ENCODE data around the gene SPON2. TPM values are rescaled to one million over a fixed set of nuclear protein-coding genes. Genes with fewer than 3 reads are reported as not detected.

SPON2 gene
- polyA plus RNA-seq, 4 donors, result 12.7 to 61.0 (median 44.3) TPM

DNA sequence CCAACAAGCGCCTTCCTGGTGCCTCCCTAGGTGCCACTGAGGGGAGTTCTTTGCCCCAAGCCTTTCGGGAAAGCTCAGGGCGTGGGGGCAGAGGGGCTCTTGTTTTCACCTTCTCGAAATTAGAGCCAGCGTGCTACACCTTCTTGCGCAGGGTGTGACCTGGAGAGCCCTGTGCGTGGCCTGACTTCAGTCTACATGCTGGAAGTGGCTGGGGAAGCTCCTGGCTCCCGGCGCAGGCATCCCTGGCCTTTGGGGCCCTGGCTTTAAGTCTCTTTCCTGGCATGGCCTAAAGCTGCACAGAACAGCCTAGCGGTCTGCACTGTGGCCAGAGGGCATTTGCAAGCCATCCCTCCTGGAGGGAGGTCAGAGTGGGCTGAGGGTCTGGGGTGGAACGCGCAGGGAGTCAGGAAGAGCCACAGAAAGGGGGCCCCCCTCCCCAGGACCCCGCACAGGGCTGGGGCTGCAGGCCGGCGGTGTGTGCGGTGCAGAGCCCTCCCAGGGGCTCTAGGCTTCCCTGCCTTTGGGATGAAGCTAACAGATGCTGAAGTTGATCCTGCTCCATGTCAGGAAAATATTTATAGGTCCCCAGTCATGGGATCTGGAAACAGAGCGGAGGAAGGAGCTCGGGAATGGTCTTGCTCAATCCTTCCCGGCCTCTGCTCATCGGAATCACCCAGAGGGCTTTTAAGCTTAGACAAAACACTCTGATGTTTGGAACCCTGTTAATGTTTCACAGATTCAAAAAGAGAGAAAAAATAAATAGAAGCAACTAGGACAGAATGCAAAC, 781 bp upstream of the SPON2 start:
- Histone ChIP-seq H3K36me3 (ENCODE audit: control insufficient read depth in 3 of 3, insufficient read depth in 2 of 3, low read depth in 1 of 3, low read length in 3 of 3) (peaks cover 0 to 20% (median 0%) of the 10 kb centered on the region in 3 donors), H3K27me3 (ENCODE audit: control insufficient read depth in 3 of 3, insufficient read depth in 3 of 3, low read length in 3 of 3) (peaks cover 0 to 64% (median 5%) of the 10 kb centered on the region in 3 donors), H3K27ac (ENCODE audit: low read depth in 1 of 3, low read length in 2 of 3) (peak overlapping the region in 2 of 3 donors; percentile 55 to 69), H3K4me1 (ENCODE audit: control insufficient read depth in 3 of 3, insufficient read depth in 2 of 3, low read depth in 1 of 3, low read length in 2 of 3) (peaks cover 4 to 18% (median 6%) of the 10 kb centered on the region in 3 donors), H3K4me3 (ENCODE audit: low read depth in 1 of 3, low read length in 3 of 3) (no peak overlapping the region), H3K9me3 (ENCODE audit: control insufficient read depth in 2 of 2, insufficient read depth in 1 of 2, low read depth in 1 of 2, low read length in 1 of 2) (no peaks in the 10 kb centered on the region)
- FAIRE-seq (no peak), DNase-seq (peak in 1 of 2 donors; percentile 38)
- WGBS, 3 donors, result 48 to 57% (median 50%) methylated on average over 19 to 20 of the region's 20 CpGs

DNA sequence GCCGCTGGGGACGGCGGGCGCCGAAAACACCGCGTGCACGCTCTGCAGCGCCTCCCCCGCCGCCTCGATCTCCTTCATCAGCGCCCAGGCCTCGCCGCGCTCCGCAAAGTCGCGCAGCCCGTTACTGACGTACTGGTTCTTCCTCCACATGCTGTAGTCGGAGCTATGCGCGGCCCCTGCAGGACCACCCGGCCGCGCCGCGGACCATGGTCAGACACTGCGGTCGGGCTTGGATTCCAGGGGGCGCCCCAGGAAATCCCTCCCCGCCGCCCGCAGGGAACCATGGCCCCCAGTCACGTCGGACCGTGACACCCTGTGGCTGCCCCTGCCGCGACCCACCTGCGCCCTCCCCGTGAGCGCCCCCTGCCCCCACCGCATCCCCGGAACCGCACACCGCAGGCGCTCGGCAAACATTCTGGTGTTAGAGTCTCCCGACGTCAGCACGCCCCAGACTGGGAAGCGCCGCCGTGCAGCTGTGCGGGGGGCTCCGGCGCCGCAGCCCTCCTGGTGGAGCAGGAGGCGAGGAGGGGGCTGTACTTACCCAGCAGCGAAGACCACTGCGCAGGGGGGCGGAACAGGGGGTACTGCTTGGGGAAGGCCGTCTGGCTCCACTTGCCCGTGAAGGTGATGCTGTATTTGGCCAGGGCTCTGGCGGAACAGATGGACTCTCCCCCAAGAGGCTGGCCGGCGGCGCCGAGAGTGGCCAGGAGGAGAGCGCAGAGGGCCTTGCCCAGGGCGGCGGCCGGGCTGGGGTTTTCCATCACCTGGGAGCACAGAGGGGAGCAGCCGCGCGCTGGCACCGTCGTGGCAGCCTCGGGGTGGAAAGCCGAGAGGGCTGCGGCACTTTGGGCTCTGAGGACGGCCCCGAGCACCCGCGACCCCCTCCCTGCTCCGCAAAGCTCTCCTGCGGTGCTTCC, 814 bp downstream of the SPON2 start:
- 2 to 5% (median 4%) methylated on average over 70 to 88 of the region's 88 CpGs for WGBS, 3 donors
- Histone ChIP-seq H3K27ac (ENCODE audit: low read depth in 1 of 3, low read length in 2 of 3) (peak overlapping the region in 2 of 3 donors; percentile 56 to 63), H3K4me3 (ENCODE audit: low read depth in 1 of 3, low read length in 3 of 3) (peak overlapping the region in 2 of 3 donors; percentile 48 to 52), H3K36me3 (ENCODE audit: control insufficient read depth in 3 of 3, insufficient read depth in 2 of 3, low read depth in 1 of 3, low read length in 3 of 3) (peaks cover 0 to 23% (median 0%) of the 10 kb centered on the region in 3 donors), H3K9me3 (ENCODE audit: control insufficient read depth in 2 of 2, insufficient read depth in 1 of 2, low read depth in 1 of 2, low read length in 1 of 2) (no peaks in the 10 kb centered on the region), H3K27me3 (ENCODE audit: control insufficient read depth in 3 of 3, insufficient read depth in 3 of 3, low read length in 3 of 3) (peaks cover 0 to 73% (median 5%) of the 10 kb centered on the region in 3 donors), H3K4me1 (ENCODE audit: control insufficient read depth in 3 of 3, insufficient read depth in 2 of 3, low read depth in 1 of 3, low read length in 2 of 3) (peaks cover 0 to 25% (median 0%) of the 10 kb centered on the region in 3 donors)
- peak in 1 of 2 donors; percentile 42 for DNase-seq
- no peak for FAIRE-seq

GRCh38 chr4:1170976-1171310, 1.4 kb downstream of the SPON2 start:
- WGBS, 3 donors, result 10 to 28% (median 18%) methylated on average over 23 to 42 of the region's 42 CpGs
- H3K4me3 ChIP-seq (ENCODE audit: low read depth in 1 of 3, low read length in 3 of 3), result peak overlapping the region in 2 of 3 donors; percentile 48 to 52

GRCh38 chr4:1170156-1170975, 2.0 kb downstream of the SPON2 start:
- peak overlapping the region in 1 of 3 donors; percentile 48 for H3K4me3 ChIP-seq (ENCODE audit: low read depth in 1 of 3, low read length in 3 of 3)
- FAIRE-seq, result no peak
- peaks cover 0 to 25% (median 0%) of the 10 kb centered on the region in 3 donors for H3K4me1 ChIP-seq (ENCODE audit: control insufficient read depth in 3 of 3, insufficient read depth in 2 of 3, low read depth in 1 of 3, low read length in 2 of 3)
- WGBS, 3 donors, result 69 to 74% (median 74%) methylated on average over 32 to 37 of the region's 37 CpGs
- peaks cover 0 to 23% (median 0%) of the 10 kb centered on the region in 3 donors for H3K36me3 ChIP-seq (ENCODE audit: control insufficient read depth in 3 of 3, insufficient read depth in 2 of 3, low read depth in 1 of 3, low read length in 3 of 3)
- no peak overlapping the region for H3K27ac ChIP-seq (ENCODE audit: low read depth in 1 of 3, low read length in 2 of 3)
- H3K27me3 ChIP-seq (ENCODE audit: control insufficient read depth in 3 of 3, insufficient read depth in 3 of 3, low read length in 3 of 3), result peaks cover 0 to 76% (median 5%) of the 10 kb centered on the region in 3 donors
- DNase-seq, result no peak
- H3K9me3 ChIP-seq (ENCODE audit: control insufficient read depth in 2 of 2, insufficient read depth in 1 of 2, low read depth in 1 of 2, low read length in 1 of 2), result no peaks in the 10 kb centered on the region

More at GRCh38 chr4:1170976-1171310, 1.4 kb downstream of the SPON2 start:
- DNase-seq, result no peak
- no peak for FAIRE-seq
- no peak overlapping the region for H3K27ac ChIP-seq (ENCODE audit: low read depth in 1 of 3, low read length in 2 of 3)
- peaks cover 0 to 23% (median 0%) of the 10 kb centered on the region in 3 donors for H3K36me3 ChIP-seq (ENCODE audit: control insufficient read depth in 3 of 3, insufficient read depth in 2 of 3, low read depth in 1 of 3, low read length in 3 of 3)
- H3K4me1 ChIP-seq (ENCODE audit: control insufficient read depth in 3 of 3, insufficient read depth in 2 of 3, low read depth in 1 of 3, low read length in 2 of 3), result peaks cover 0 to 25% (median 0%) of the 10 kb centered on the region in 3 donors
- H3K27me3 ChIP-seq (ENCODE audit: control insufficient read depth in 3 of 3, insufficient read depth in 3 of 3, low read length in 3 of 3), result peaks cover 0 to 75% (median 5%) of the 10 kb centered on the region in 3 donors
- H3K9me3 ChIP-seq (ENCODE audit: control insufficient read depth in 2 of 2, insufficient read depth in 1 of 2, low read depth in 1 of 2, low read length in 1 of 2), result no peaks in the 10 kb centered on the region

- Histone ChIP-seq H3K27me3 (ENCODE audit: control insufficient read depth in 3 of 3, insufficient read depth in 3 of 3, low read length in 3 of 3) (peaks cover 0 to 71% (median 5%) of the 10 kb centered on the region in 3 donors), H3K27ac (ENCODE audit: low read depth in 1 of 3, low read length in 2 of 3) (no peak overlapping the region), H3K4me1 (ENCODE audit: control insufficient read depth in 3 of 3, insufficient read depth in 2 of 3, low read depth in 1 of 3, low read length in 2 of 3) (peaks cover 0 to 25% (median 0%) of the 10 kb centered on the region in 3 donors), H3K9me3 (ENCODE audit: control insufficient read depth in 2 of 2, insufficient read depth in 1 of 2, low read depth in 1 of 2, low read length in 1 of 2) (no peaks in the 10 kb centered on the region), H3K36me3 (ENCODE audit: control insufficient read depth in 3 of 3, insufficient read depth in 2 of 3, low read depth in 1 of 3, low read length in 3 of 3) (peaks cover 0 to 23% (median 0%) of the 10 kb centered on the region in 3 donors), H3K4me3 (ENCODE audit: low read depth in 1 of 3, low read length in 3 of 3) (no peak overlapping the region)
- DNase-seq (no peak), FAIRE-seq (no peak)
- WGBS, 3 donors, result 61 to 84% (median 67%) methylated on average over 9 to 13 of the region's 13 CpGs
Observed at GRCh38 chr4:1169691-1170096, 2.7 kb downstream of the SPON2 start.

DNA sequence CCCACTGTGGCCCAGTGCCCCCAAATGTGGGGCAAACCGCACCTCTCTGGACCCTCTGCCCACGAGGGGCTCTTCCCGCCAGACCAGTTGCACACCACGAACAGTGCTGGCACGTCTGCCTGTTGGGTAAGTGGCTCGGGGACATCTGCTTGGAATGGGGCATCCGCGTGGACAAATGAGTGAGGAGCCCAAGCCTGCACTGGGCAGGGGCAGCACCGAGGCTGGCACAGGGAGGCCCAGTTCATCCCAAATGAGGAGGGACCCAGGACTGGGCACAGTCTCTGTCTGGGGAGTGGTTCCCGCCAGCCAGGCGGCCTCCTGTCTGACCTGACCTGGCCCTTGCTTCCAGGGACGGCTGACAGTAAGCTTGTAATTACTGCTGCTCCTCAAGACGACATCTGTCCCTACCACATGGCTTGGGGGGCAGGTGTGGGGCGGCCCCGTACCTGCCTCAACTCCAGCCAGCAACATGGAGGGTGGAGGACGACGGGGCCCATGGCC, 3.2 kb downstream of the SPON2 start:
- Histone ChIP-seq H3K27ac (ENCODE audit: low read depth in 1 of 3, low read length in 2 of 3) (no peak overlapping the region), H3K9me3 (ENCODE audit: control insufficient read depth in 2 of 2, insufficient read depth in 1 of 2, low read depth in 1 of 2, low read length in 1 of 2) (no peaks in the 10 kb centered on the region), H3K4me3 (ENCODE audit: low read depth in 1 of 3, low read length in 3 of 3) (no peak overlapping the region), H3K4me1 (ENCODE audit: control insufficient read depth in 3 of 3, insufficient read depth in 2 of 3, low read depth in 1 of 3, low read length in 2 of 3) (peaks cover 0 to 25% (median 0%) of the 10 kb centered on the region in 3 donors), H3K36me3 (ENCODE audit: control insufficient read depth in 3 of 3, insufficient read depth in 2 of 3, low read depth in 1 of 3, low read length in 3 of 3) (peaks cover 0 to 23% (median 0%) of the 10 kb centered on the region in 3 donors), H3K27me3 (ENCODE audit: control insufficient read depth in 3 of 3, insufficient read depth in 3 of 3, low read length in 3 of 3) (peaks cover 0 to 69% (median 5%) of the 10 kb centered on the region in 3 donors)
- 72 to 85% (median 75%) methylated on average over 17 of the region's 17 CpGs for WGBS, 3 donors
- DNase-seq (no peak), FAIRE-seq (no peak)

- Histone ChIP-seq H3K9me3 (ENCODE audit: control insufficient read depth in 2 of 2, insufficient read depth in 1 of 2, low read depth in 1 of 2, low read length in 1 of 2) (no peaks in the 10 kb centered on the region), H3K4me1 (ENCODE audit: control insufficient read depth in 3 of 3, insufficient read depth in 2 of 3, low read depth in 1 of 3, low read length in 2 of 3) (peaks cover 0 to 25% (median 0%) of the 10 kb centered on the region in 3 donors), H3K27me3 (ENCODE audit: control insufficient read depth in 3 of 3, insufficient read depth in 3 of 3, low read length in 3 of 3) (peaks cover 0 to 61% (median 5%) of the 10 kb centered on the region in 3 donors), H3K27ac (ENCODE audit: low read depth in 1 of 3, low read length in 2 of 3) (no peak overlapping the region), H3K36me3 (ENCODE audit: control insufficient read depth in 3 of 3, insufficient read depth in 2 of 3, low read depth in 1 of 3, low read length in 3 of 3) (peaks cover 0 to 23% (median 0%) of the 10 kb centered on the region in 3 donors), H3K4me3 (ENCODE audit: low read depth in 1 of 3, low read length in 3 of 3) (no peak overlapping the region)
- FAIRE-seq (no peak), DNase-seq (no peak)
- WGBS, 3 donors, result 73 to 80% (median 78%) methylated on average over 19 to 21 of the region's 21 CpGs
Observed at GRCh38 chr4:1168191-1169101, 3.9 kb downstream of the SPON2 start.

All from small intestine (tissue), 7 donors.